Hepatocyte (in vitro differentiated cells): ENCODE data around the gene LRRC46. TPM values are rescaled to one million over a fixed set of nuclear protein-coding genes. Genes with fewer than 3 reads are reported as not detected.

Source experiments
- DNase-seq: peaks from one replicate; pipeline ENCODE4 v3.0.0-alpha.2; 2016; ENCODE audit warnings: low spot score
- H2AFZ ChIP-seq: fragments of 200-600 bp; sonication (generic); 2 replicates; pipeline ENCODE4 v1.6.0; 2016; ENCODE audit warnings: antibody characterized with exemption, mild to moderate bottlenecking
- H3K27ac ChIP-seq: fragments of 200-600 bp; sonication (generic); 2 replicates; pipeline ENCODE4 v1.5.1; 2016; ENCODE audit warnings: mild to moderate bottlenecking
- H3K27me3 ChIP-seq: fragments of 200-600 bp; sonication (generic); 2 replicates; pipeline ENCODE4 v1.6.1; 2016
- H3K36me3 ChIP-seq: fragments of 200-600 bp; sonication (generic); replicated peaks from 2 replicates; pipeline ENCODE4 v1.5.1; 2016; ENCODE audit warnings: low read depth; ENCODE audit not compliant: insufficient read depth
- H3K4me1 ChIP-seq: fragments of 200-600 bp; sonication (generic); 2 replicates; pipeline ENCODE4 v1.5.1; 2016; ENCODE audit warnings: mild to moderate bottlenecking, moderate library complexity; ENCODE audit not compliant: insufficient read depth
- H3K4me2 ChIP-seq: fragments of 200-600 bp; sonication (generic); 2 replicates; pipeline ENCODE4 v1.6.0; 2016
- H3K4me3 ChIP-seq: fragments of 200-600 bp; sonication (generic); 2 replicates; pipeline ENCODE4 v1.5.1; 2016; ENCODE audit warnings: mild to moderate bottlenecking
- H3K79me2 ChIP-seq: fragments of 200-600 bp; sonication (generic); 2 replicates; pipeline ENCODE4 v1.6.0; 2017; ENCODE audit warnings: mild to moderate bottlenecking
- H3K9me2 ChIP-seq: fragments of 200-600 bp; sonication (generic); replicated peaks from 2 replicates; pipeline ENCODE4 v1.6.0; 2017; ENCODE audit warnings: mild to moderate bottlenecking; ENCODE audit not compliant: insufficient read depth
- H3K9me3 ChIP-seq: fragments of 200-600 bp; sonication (generic); 2 replicates; pipeline ENCODE4 v1.5.1; 2016; ENCODE audit warnings: low read depth, mild to moderate bottlenecking
- H4K20me1 ChIP-seq: fragments of 200-600 bp; sonication (generic); 2 replicates; pipeline ENCODE4 v1.6.0; 2016; ENCODE audit warnings: mild to moderate bottlenecking; ENCODE audit not compliant: insufficient read depth, poor library complexity, severe bottlenecking
- EZH2 ChIP-seq: fragments of 200-600 bp; sonication (generic); IDR thresholded peaks from 2 replicates; pipeline ENCODE4 v1.6.1; 2016; ENCODE audit warnings: antibody characterized with exemption, mild to moderate bottlenecking, borderline replicate concordance
- EZH2phosphoT487 ChIP-seq: fragments of 200-600 bp; sonication (generic); IDR thresholded peaks from one replicate; pipeline ENCODE4 v1.6.1; 2018; ENCODE audit warnings: antibody characterized with exemption, mild to moderate bottlenecking, low read depth, moderate library complexity; ENCODE audit not compliant: unreplicated experiment, severe bottlenecking
- WGBS: methylation state at CpG from one replicate; pipeline ENCODE4 v1.1.6; 2016; ENCODE audit warnings: low lambda C conversion rate; ENCODE audit errors: missing lambda C conversion rate; 5-methylcytosine and 5-hydroxymethylcytosine counted together
- polyA plus RNA-seq: library from polyadenylated mRNA; unstranded; fragments of >200 nt; fragmentation: Nextera tagmentation; extraction: Ambion mirVana; gene quantifications from 2 replicates; pipeline ENCODE4 v1.2.1, GENCODE V29; 2016
- total RNA-seq: library from RNA; depleted of rRNA; stranded (reverse); fragments of >200 nt; gene quantifications from 2 replicates; pipeline ENCODE4 v1.2.3, GENCODE V29; 2014
- TF ChIP-seq, protein P1 (sequence below): fragments of 200-600 bp; sonication (generic); IDR thresholded peaks from 2 replicates; pipeline ENCODE4 v1.5.1; 2016; ENCODE audit warnings: antibody characterized with exemption, mild to moderate bottlenecking; ENCODE audit not compliant: poor library complexity

LRRC46 gene
- total RNA-seq (not detected in 2 replicates), polyA plus RNA-seq (0.78 and 0.83 TPM in 2 replicates)

DNA sequence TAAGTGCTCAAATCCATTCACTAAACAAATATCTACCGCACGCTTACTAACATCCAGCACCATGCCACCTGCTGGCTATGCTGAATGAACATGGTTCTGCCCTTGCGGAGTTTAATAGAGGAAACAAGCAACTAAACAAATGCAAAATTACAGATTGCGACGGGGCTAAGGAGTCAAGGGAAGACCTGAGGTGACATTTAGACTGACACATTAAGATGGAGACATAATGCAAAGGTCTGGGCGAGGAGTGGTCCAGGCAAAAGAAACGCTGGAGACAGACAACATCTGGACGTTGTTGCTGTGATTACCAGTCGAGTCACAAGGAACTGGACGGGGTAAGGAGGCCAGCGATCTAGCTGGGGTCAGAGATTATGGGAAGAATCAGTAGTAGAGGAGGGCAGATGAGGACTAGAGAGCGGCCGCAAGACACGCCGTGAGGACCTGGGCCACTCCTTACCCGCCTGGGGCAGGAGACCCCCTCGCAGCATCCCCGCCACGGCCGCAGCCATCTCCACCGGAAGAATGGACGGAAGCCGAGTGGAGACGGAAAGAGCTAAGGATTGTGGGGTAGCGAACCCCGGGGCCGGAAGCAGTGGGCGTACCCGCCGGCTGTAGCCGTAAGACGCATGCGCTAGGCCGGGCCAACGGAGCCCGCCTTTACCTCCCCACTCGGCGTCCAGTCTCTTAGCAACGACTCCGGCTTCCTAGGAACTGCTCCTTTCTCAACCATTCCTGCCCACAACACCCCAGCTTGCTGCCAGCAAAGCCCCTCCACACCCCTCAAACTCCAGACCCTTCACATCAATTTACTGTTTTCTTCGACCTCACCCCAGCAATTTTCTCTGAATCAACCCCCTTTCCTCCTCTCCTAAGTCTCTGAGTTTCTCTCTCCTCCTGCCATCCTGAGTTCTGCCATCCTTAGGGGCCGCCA is at the start of gene LRRC46, which contains the start of gene MRPL10:
Gene LRRC46 (plus strand): TSS at position 668 of the 931 bp plus-strand sequence. CDS start 320 bp downstream, outside the sequence.
Gene MRPL10 (minus strand): TSS at position 539 of the 931 bp plus-strand sequence. CDS start 30 bp downstream, at position 509.
- Histone ChIP-seq H3K27me3 (no peaks in the 10 kb centered on the region), H3K4me1 (peaks cover 9% of the 10 kb centered on the region), H4K20me1 (no peaks in the 10 kb centered on the region), H3K4me2 (peak within 1 kb of the TSS; percentile 90), H3K9me2 (no peaks in the 10 kb centered on the region), H3K27ac (peak within 1 kb of the TSS; percentile 85), H3K9me3 (no peaks in the 10 kb centered on the region), H3K79me2 (peaks cover 26% of the 10 kb centered on the region), H3K36me3 (no peaks in the 10 kb centered on the region), H2AFZ (peak within 1 kb of the TSS; percentile 43), H3K4me3 (peak within 1 kb of the TSS; percentile 82)
- DNase-seq = peak; percentile 98
- TF ChIP-seq, protein P1, sequence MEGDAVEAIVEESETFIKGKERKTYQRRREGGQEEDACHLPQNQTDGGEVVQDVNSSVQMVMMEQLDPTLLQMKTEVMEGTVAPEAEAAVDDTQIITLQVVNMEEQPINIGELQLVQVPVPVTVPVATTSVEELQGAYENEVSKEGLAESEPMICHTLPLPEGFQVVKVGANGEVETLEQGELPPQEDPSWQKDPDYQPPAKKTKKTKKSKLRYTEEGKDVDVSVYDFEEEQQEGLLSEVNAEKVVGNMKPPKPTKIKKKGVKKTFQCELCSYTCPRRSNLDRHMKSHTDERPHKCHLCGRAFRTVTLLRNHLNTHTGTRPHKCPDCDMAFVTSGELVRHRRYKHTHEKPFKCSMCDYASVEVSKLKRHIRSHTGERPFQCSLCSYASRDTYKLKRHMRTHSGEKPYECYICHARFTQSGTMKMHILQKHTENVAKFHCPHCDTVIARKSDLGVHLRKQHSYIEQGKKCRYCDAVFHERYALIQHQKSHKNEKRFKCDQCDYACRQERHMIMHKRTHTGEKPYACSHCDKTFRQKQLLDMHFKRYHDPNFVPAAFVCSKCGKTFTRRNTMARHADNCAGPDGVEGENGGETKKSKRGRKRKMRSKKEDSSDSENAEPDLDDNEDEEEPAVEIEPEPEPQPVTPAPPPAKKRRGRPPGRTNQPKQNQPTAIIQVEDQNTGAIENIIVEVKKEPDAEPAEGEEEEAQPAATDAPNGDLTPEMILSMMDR = peak; percentile 56
- no peak for TF ChIP-seq EZH2phosphoT487
- WGBS = 2% methylated on average over 38 of the region's 42 CpGs

- DNase-seq = peak; percentile 47
- 43% methylated on average over 5 of the region's 5 CpGs for WGBS
- no peaks in the 10 kb centered on the region for H3K36me3 ChIP-seq
- H3K4me2 ChIP-seq = no peak overlapping the region
- no peak for TF ChIP-seq EZH2
- no peak for TF ChIP-seq EZH2phosphoT487
- TF ChIP-seq, protein P1 = no peak
- H3K4me1 ChIP-seq = no peaks in the 10 kb centered on the region
- H3K27me3 ChIP-seq = peaks cover 54% of the 10 kb centered on the region
- no peak overlapping the region for H3K27ac ChIP-seq
- H3K9me2 ChIP-seq = no peaks in the 10 kb centered on the region
- no peak overlapping the region for H2AFZ ChIP-seq
- no peaks in the 10 kb centered on the region for H4K20me1 ChIP-seq
- H3K79me2 ChIP-seq = no peaks in the 10 kb centered on the region
- no peaks in the 10 kb centered on the region for H3K9me3 ChIP-seq
- no peak overlapping the region for H3K4me3 ChIP-seq
Measured at GRCh38 chr17:47785538-47786123, 45.8 kb upstream of the LRRC46 start.

- Histone ChIP-seq H3K79me2 (no peaks in the 10 kb centered on the region), H3K27me3 (peaks cover 81% of the 10 kb centered on the region), H3K4me2 (peak overlapping the region; percentile 97), H2AFZ (peak overlapping the region; percentile 63), H3K9me3 (no peaks in the 10 kb centered on the region), H3K4me1 (no peaks in the 10 kb centered on the region), H3K9me2 (no peaks in the 10 kb centered on the region), H3K4me3 (no peak overlapping the region), H3K27ac (no peak overlapping the region), H3K36me3 (no peaks in the 10 kb centered on the region), H4K20me1 (no peaks in the 10 kb centered on the region)
- TF ChIP-seq EZH2phosphoT487 (no peak), EZH2 (peak; percentile 72)
- TF ChIP-seq, protein P1 = peak; percentile 49
- peak; percentile 69 for DNase-seq
- 3% methylated on average over 64 of the region's 70 CpGs for WGBS
Measured at GRCh38 chr17:47789611-47790561, 41.6 kb upstream of the LRRC46 start.
